HG03575 (cell line): ENCODE data around the gene CCDC178.
"Not testable (repeated sequence)": the region's sequence is repeated elsewhere in the genome, so short reads cannot be mapped to it uniquely, and the experiment has no call there.

Source experiments
- ATAC-seq: cut with Tn5 transposase; IDR thresholded peaks from one replicate; pipeline ENCODE4 v1.9.1; 2021; ENCODE audit not compliant: unreplicated experiment, insufficient number of reproducible peaks, low FRiP score; ENCODE audit errors: extremely low read depth

The CCDC178 gene

DNA sequence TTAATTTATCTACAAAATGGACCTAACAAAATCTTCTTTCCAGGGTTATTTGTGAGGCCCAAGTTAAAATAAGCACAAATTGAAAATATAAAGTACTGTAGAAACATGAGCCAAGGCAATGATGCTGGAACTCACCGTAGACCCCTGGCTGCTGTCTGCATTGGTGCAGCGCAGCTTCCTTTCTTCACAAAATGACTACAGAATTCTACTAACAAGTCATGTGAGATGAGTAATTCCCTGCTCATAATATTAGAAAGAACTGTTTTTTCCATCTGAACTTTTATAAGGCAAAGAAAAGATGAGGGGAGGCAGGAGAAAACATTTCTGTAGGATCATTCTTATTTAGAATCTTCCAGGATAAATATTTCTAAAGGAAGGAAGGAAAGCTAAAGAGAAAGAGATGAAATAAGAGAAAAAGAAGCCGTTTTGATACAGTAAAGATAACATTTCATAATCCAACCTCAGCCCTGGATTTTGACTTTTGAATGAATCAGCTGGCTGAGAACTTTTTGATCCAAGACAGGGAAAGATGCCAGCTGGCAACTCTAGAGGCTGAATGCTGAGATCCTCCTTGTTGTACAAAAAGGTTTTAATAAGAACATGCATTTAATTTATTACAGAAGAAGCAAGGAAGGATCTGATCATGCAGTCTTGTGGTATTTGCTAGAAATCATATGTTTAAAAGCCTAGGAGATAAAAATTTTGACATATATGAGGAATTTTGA is 483.8 kb downstream of the CCDC178 start:
- ATAC-seq, result no peak

DNA sequence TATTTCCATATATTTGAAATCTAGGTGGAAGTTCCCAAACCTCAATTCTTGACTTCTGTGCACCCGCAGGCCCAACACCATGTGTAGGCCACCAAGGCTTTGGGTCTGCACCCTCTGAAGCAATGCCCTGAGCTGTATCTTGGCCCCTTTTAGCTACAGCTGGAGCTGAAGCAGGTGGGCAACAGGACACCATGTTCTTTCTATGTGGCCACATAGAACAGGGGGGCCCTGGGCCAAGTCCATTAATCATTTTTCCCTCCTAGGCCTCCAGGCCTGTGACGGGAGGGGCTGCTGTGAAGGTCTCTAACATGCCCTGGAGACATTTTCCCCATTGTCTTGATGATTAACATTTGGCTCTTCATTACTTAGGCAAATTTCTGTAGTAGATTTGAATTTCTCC is 488.2 kb downstream of the CCDC178 start:
- not testable (repeated sequence) for ATAC-seq

- no peak for ATAC-seq
Measured at GRCh38 chr18:32937597-32937996, 502.9 kb downstream of the CCDC178 start.

DNA sequence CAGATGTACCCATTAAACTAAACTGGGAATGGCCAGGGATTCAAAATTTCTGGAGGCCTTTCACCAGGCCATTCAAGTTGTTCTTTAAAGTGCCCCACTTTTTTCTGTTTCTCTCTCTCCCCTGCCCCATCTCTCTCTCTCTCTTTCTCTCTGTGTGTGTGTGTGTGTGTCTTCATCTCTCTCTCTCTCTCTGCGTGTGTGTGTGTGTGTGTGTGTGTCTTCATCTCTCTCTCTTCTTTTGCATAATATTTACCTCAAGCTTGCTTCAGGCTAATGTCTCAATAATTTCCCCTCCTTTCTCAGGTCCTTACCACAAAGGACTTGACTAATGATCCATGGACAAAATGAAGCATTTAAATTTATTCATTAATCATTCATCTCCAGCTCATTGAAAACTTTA is 503.5 kb downstream of the CCDC178 start:
- ATAC-seq, result no peak

GRCh38 chr18:32934201-32934600 is 506.3 kb downstream of the CCDC178 start:
- no peak for ATAC-seq

DNA sequence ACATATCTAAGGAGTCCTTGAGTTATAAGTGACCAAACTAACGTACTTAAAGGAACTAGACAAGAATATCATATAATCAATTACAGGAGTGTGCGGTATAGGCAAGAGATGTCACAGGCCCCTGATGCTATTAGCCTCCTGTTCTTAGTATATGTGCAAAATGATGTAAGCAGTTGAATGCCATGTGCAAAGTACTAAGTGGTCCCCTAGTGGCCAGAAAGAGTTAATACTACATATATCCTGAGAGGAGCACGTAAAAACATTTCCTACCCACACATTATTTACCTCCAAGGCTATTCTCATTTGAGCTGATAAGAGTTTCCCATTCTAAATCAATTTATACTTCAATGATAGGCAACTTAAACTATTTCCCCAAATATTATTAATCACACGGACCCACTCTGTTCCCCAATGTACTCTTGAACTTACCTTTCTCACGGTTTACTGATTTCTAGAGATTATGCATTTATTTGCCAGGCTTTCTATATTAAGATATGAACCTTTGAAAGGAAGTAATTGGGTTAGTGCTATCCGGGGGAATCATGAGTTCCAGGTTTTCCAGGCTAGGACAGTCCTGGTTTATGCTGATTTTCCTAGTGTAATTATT is 509.7 kb downstream of the CCDC178 start:
- ATAC-seq, result peak; percentile 96

GRCh38 chr18:32929213-32929612 is 511.3 kb downstream of the CCDC178 start:
- ATAC-seq, result no peak

DNA sequence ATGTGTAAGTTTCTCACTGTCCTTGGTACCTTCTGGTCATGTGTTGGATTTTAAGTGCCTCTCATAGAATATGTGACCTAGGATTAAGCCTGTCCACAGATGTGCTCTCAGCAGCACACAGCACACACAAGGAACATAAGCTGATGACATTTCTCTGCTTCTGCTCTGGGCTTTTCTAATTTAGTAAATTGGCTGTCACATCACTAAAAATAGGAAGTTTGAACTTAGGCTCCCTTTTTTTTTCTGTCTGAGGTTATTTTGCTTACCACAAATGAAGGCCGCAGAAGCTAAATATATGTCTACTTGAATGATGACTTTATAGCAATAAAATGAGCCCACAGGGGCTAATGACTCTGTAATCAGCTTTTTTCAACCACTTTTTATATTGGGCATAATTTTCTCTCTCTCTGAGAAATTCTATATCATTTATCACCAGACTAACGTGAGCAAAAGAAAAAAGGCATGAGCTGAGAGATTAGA is 517.5 kb downstream of the CCDC178 start:
- no peak for ATAC-seq

GRCh38 chr18:32920796-32921787 is 519.4 kb downstream of the CCDC178 start:
- no peak for ATAC-seq

DNA sequence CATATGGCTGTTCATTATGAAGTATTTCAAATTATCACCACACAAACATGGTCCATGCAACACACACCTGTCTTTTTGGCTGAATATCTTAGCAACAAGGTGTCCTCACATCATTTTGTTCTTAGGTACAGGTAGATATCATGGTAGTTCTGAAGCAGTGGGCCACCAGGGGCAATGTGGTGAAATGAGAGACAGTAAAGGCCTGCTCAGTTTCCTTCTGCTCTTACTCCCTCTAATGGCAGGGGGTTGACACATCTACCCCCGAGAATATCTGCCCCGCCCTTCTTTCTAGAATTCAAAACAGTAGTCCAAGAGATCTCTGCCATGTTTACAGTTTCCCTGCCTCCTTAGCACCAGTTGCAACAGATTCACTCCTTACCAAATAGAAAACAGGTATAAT is 520.7 kb downstream of the CCDC178 start:
- ATAC-seq, result peak; percentile 80

GRCh38 chr18:32918692-32919250 is 521.8 kb downstream of the CCDC178 start:
- no peak for ATAC-seq

- ATAC-seq, result no peak
Measured at GRCh38 chr18:32915516-32915915, 525.0 kb downstream of the CCDC178 start.

- ATAC-seq, result no peak
Measured at GRCh38 chr18:32911660-32912284, 528.7 kb downstream of the CCDC178 start.

DNA sequence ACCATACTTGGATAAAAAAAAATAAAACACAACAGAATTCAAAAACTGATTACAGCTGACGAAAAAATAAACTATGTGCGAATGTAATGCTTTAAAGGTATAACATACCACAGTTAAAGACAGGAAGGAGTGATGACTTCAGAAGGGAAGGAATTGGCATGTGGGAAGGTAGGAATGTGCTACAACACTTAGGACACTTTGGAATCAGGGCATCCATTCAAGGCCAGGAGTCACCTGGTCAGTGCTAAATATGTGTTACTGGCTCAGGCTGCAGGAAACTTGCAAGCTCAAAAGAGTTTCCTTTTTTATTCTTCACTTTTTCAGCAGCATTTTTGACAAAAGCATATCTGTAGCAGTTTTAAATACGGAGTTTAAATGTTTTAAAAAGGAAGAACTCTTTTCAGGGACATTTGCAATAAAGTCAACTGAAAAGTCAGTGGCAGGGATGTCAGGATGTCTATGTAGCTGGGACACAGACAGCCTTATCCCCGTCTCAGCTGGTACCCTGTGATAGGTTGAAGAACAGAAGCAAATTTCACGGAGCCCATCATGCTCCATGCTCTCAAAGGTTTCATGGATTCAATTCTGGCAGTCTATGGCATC is 529.7 kb downstream of the CCDC178 start:
- ATAC-seq, result no peak

DNA sequence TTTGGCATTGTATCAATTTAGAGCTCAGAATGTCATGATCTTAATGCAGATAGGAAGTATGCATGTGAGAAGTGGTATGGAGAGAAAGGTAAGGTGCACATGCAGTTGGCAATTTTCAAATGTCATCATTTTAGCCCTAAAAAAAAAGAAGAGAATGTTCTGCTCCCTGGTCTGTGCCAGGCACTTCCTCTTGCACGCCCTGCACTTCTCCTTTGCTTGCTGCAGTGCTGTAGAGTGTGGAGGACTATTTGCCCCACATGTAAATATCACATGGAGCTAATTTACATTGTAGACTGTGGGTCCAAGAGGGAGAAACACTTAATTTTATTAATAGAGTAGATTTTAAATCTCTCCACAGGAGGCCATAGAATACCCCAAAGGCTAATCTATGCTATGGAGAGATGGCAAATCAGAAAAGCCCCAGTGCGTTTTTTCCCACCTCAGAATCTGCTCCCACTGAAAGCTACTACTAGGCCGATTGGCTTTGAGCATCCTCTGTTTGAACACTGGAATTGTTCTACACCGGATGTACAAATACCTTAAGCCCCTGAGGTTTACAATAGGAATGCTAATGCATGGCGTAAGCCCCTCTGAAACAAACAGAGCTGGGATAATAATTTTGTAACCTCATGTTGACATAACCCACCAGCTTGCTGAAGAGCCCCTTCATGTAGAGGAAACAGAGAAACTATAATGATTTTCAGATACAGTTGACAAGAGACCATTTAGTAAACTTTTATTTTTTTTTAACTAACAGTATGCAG is 530.5 kb downstream of the CCDC178 start:
- ATAC-seq, result no peak

GRCh38 chr18:32908424-32908805 is 532.1 kb downstream of the CCDC178 start:
- ATAC-seq, result no peak

DNA sequence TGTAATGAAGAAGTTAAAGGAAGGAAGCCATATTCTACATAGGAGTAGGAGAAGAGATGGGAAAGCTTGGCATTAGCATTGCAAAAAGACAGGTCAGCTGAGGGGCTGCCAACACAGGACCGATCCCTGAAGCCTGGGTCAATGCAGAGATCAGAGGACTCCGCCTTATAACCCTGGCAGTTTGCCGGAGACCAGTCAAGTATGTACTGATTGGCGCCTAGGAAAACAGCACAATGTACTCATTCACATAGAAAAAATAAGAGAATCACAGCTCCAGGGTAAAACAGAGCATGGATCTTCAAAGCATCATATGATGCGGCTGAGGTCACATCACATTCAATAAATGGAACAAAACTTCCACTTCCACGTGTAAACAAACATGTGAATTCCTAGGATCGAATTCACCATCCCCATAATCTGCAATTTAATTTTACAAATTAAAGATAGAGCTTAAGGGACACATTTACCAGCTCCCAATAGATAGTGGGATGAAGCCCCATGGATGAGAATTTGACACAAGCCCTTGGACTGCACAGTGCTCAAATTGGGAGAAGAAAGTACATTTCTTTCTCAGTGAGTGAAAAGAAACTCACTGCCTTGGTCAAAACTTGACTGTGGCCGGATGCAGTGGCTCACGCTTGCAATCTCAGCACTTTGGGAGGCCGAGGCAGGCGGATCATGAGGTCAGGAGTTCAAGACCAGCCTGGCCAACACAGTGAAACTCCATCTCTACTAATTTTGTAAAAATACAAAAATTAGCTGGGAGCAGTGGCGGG is 532.7 kb downstream of the CCDC178 start:
- ATAC-seq, result no peak
